GM12875 (cell line): ENCODE measurements around the gene OR4B1.
A peak's percentile ranks its signal among the peaks of the same experiment; 100 is the strongest.
"Not testable (repeated sequence)": the region's sequence is repeated elsewhere in the genome, so short reads cannot be mapped to it uniquely, and the experiment has no call there.

Source experiments
- H3K4me3 ChIP-seq: one replicate; pipeline ENCODE4 v1.5.1; 2011; ENCODE audit warnings: low read depth, low read length, control low read depth
- TF ChIP-seq, protein P1 (sequence below): IDR thresholded peaks from 2 replicates; pipeline ENCODE4 v1.5.1; 2011; ENCODE audit warnings: low read depth, mild to moderate bottlenecking, control low read depth, inconsistent platforms, low read length, moderate library complexity, borderline replicate concordance; ENCODE audit not compliant: insufficient read depth

OR4B1 gene

DNA sequence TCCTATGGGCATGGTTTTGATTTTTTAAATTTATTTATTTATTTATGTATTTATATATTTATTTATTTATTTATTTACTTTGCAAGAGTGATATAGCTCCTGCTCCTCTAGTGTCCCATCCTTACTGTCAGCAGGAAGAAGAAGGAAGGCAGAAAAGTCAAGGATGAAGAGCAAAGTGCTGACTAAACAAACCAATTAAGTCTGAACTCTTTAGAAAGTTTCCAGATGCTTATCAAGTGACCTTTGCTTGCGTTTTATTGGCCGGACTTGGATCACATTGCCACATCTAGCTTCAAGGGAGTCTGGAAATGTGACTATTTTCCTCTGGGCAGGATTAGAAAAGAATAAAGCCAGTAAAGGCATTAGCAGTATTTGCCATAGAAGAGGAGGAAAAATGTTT lies 8.7 kb upstream of the OR4B1 start:
- TF ChIP-seq, protein P1, sequence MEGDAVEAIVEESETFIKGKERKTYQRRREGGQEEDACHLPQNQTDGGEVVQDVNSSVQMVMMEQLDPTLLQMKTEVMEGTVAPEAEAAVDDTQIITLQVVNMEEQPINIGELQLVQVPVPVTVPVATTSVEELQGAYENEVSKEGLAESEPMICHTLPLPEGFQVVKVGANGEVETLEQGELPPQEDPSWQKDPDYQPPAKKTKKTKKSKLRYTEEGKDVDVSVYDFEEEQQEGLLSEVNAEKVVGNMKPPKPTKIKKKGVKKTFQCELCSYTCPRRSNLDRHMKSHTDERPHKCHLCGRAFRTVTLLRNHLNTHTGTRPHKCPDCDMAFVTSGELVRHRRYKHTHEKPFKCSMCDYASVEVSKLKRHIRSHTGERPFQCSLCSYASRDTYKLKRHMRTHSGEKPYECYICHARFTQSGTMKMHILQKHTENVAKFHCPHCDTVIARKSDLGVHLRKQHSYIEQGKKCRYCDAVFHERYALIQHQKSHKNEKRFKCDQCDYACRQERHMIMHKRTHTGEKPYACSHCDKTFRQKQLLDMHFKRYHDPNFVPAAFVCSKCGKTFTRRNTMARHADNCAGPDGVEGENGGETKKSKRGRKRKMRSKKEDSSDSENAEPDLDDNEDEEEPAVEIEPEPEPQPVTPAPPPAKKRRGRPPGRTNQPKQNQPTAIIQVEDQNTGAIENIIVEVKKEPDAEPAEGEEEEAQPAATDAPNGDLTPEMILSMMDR: no peak
- H3K4me3 ChIP-seq: no peak overlapping the region

DNA sequence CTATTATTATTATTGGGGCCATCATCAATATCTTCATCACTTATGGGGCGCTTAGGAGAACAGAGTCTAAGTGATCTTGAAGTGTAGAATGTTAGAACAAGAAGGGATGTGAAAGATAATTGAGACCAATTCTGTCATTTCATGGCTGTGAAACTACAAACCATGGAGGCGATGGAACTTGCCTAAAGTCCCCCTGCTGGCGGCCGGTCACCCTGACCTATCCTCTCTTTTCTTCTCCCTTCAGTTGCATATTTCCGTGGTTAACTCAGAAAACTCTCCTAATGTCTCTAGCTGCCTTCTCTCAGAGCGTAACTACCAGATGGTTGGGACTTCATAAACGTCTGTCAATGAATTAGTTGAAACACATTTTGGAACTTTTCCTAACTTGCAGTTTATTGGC lies 6.6 kb upstream of the OR4B1 start:
- TF ChIP-seq, protein P1: 0 out of 2 replicates have a peak, but pooled peaks have one; percentile 6
- H3K4me3 ChIP-seq: no peak overlapping the region

DNA sequence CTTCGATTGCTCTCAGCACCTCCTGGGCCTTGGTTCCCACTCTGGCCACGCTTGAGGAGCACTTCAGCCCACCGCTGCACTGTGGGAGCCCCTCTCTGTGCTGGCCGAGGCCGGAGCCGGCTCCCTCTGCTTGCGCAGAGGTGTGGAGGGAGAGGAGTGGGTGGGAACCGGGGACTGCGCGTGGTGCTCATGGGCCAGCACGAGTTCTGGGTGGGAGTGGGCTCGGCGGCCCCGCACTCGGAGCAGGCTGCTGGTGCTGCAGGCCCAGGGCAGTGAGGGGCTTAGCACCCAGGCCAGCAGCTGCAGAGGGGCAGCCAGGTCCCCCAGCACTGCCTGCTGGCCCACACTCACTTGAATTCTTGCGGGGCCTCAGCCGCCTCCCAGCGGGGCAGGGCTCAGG lies 12.2 kb downstream of the OR4B1 start:
- no peak overlapping the region for H3K4me3 ChIP-seq
- TF ChIP-seq, protein P1: no peak

DNA sequence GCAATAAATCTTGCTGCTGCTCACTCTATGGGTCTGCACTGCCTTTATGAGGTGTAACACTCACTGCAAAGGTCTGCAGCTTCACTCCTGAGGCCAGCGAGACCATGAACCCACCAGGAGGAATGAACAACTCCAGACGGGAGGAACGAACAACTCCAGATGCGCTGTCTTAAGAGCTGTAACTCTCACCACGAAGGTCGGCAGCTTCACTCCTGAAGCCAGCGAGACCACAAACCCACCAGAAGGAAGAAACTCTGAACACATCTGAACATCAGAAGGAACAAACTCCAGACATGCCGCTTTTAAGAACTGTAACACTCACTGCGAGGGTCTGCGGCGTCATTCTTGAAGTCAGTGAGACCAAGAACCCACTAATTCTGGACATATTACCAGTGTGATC lies 13.4 kb downstream of the OR4B1 start:
- not testable (repeated sequence) for H3K4me3 ChIP-seq

DNA sequence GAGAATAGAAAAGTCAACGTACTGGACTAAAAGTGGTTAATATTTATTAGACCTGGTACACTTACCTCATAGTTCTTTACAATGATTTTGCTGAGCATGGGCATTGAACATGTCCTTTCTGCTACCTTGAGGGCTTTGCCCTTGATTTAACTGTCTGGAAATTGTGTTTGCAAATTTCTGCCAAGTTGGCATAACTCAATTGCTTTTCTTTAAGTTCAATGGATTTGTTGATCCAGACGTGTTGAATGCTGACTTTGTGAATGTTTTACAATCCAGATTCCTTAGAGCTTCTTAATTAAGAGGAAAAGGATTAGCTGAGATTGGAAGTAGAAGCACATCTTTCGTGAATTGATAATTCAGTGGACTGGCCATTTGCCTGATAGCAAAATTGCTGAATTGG lies 21.1 kb downstream of the OR4B1 start:
- TF ChIP-seq, protein P1: no peak
- H3K4me3 ChIP-seq: no peak overlapping the region

DNA sequence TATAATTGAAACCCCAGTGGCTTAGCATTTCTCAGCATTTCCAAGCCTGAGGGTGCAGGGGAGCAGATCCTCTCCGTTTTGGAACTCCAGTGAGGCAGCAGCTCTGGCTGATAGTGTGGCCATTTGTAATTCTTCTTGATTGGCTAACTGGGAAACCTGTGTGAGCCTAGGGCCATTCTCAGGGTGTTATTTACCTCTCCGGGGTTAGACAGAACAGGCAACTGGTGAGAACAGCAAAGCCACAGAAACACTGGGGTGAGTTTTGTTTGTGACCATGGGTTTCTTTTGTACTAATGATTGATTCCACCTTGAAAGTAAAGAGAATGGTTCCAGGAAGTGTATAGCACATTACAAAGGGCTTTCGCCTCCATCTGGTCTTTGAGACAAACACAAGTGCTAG lies 25.9 kb downstream of the OR4B1 start:
- H3K4me3 ChIP-seq: no peak overlapping the region
- TF ChIP-seq, protein P1: no peak

DNA sequence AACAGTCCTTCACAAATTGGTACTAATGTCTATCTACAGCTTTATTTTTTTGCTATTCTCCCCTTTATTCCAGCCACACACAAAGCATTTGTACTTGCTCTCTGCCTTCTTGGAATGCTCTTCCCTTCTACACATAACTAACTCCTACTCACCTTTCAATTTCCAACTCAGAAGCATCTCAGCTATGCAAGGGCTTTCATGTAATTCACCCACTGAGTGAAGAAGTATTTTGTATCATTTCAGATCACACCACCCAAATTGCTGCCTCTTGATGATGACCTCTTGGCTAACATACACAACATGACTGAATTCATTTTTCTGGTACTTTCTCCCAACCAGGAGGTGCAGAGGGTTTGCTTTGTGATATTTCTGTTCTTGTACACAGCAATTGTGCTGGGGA lies 28.2 kb downstream of the OR4B1 start, which contains the start of gene OR4X2:
Gene OR4X2, plus strand, starts transcription at position 301 of the 400 bp plus-strand sequence. Its CDS starts 0 bp downstream, at position 301.
- H3K4me3 ChIP-seq: no peak within 1 kb of the TSS
- TF ChIP-seq, protein P1: no peak

DNA sequence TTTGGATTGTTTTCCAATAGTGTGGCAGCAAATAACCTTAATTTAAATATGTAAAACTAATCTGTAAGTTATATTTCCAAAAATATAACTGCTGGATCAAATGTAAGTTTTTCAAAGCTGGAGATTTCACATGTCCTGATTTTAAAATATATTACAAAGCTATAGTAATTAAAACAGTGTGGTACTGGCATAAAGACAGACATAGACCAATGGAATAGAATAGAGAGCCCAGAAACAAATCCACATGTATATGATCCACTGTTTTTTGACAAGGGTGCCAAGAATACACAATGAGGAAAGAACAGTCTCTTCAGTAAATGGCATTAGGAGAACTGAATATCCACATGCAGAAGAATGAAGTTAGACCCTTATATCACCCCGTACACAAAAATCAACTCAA lies 32.3 kb downstream of the OR4B1 start:
- TF ChIP-seq, protein P1: no peak
- no peak overlapping the region for H3K4me3 ChIP-seq
